Transverse colon (tissue), 4 donors: ENCODE measurements around the gene SULT1C3. TPM values are rescaled to one million over a fixed set of nuclear protein-coding genes. Genes with fewer than 3 reads are reported as not detected.

Experiments used
- DNase-seq: peaks from one replicate; pipeline ENCODE4 v3.0.0-alpha.2; 2019
- H3K27ac ChIP-seq, 4 donors: fragments of 200-600 bp; sonication (generic); 2 replicates each; pipeline ENCODE4 v1.5.1; 2016 to 2018; ENCODE audit warnings: inconsistent platforms in 4 of 4
- H3K27me3 ChIP-seq: fragments of 200-600 bp; sonication (generic); 2 replicates; pipeline ENCODE4 v1.5.1; 2017; ENCODE audit warnings: inconsistent platforms
- H3K36me3 ChIP-seq, 4 donors: fragments of 200-600 bp; sonication (generic); 2 replicates each; pipeline ENCODE4 v1.5.1; 2017 to 2019; ENCODE audit warnings: inconsistent platforms in 4 of 4
- H3K4me1 ChIP-seq, 4 donors: fragments of 200-600 bp; sonication (generic); 2 replicates each; pipeline ENCODE4 v1.5.1; 2017 to 2020; ENCODE audit warnings: inconsistent platforms in 4 of 4
- H3K4me3 ChIP-seq, 4 donors: fragments of 200-600 bp; sonication (generic); 1 replicate in 1 of 4; 2 replicates in 3 of 4; pipeline versions ENCODE4 v1.5.1 to v1.6.1; 2017 to 2019; ENCODE audit warnings: inconsistent platforms in 4 of 4
- H3K9me3 ChIP-seq, 2 donors: fragments of 200-600 bp; sonication (generic); 2 replicates each; pipeline ENCODE4 v1.5.1; 2017 to 2019; ENCODE audit warnings: inconsistent platforms in 2 of 2
- CTCF ChIP-seq, 5 experiments: fragments of 200-600 bp in 3 of 5; fragments of 450-650 bp in 2 of 5; sonication (generic) in 3 of 5; IDR thresholded peaks; 1 replicate in 2 of 5; 2 replicates in 3 of 5; pipeline ENCODE4 v1.5.1; 2016 to 2017; ENCODE audit warnings: antibody characterized with exemption in 5 of 5, inconsistent platforms in 3 of 5, mild to moderate bottlenecking in 2 of 5, moderate library complexity in 1 of 5
- EP300 ChIP-seq: sonication (generic); formaldehyde crosslinking; IDR thresholded peaks from one replicate; pipeline ENCODE4 v1.6.1; 2017; ENCODE audit warnings: antibody characterized with exemption, low read depth
- POLR2A ChIP-seq: fragments of 450-650 bp; IDR thresholded peaks from one replicate; pipeline ENCODE4 v1.6.1; 2016; ENCODE audit warnings: antibody characterized with exemption, mild to moderate bottlenecking, moderate library complexity
- POLR2AphosphoS5 ChIP-seq, 3 donors: sonication (generic); formaldehyde crosslinking; IDR thresholded peaks; one replicate each; pipeline ENCODE4 v1.6.1; 2016; ENCODE audit warnings: antibody characterized with exemption in 3 of 3
- WGBS, 2 donors: methylation state at CpG; one replicate each; pipeline ENCODE4 v1.1.5; 2018; ENCODE audit warnings: low coverage in 1 of 2; 5-methylcytosine and 5-hydroxymethylcytosine counted together
- in situ Hi-C, 4 donors: fragments of 200-750 bp; cut with MboI; loops; one replicate each; pipeline versions ENCODE4 v1.15.0 to v1.15.1; 2017; ENCODE audit warnings: low sequenced_read_pairs in 3 of 4, low pct_ligation_motif_present in 1 of 4, low pct_unique_long_range_greater_than_20kb in 1 of 4
- intact Hi-C: fragments of 100-400 bp; cut with DNase I; formaldehyde crosslinking; loops from one replicate; pipeline ENCODE4 v1.15.1; 2023; ENCODE audit warnings: low total_unique reads
- total RNA-seq, 4 donors: library from RNA; depleted of rRNA; stranded (reverse); fragments of >200 nt; gene quantifications; one replicate each; pipeline ENCODE4 v1.1.0, GENCODE V29; 2016

The SULT1C3 gene
- total RNA-seq, 4 donors from 2014 or later = not detected

- peak overlapping the region in 3 of 4 donors; percentile 28 to 39 (median 32) for H3K27ac ChIP-seq
- H3K27me3 ChIP-seq = no peaks in the 10 kb centered on the region
- no peaks in the 10 kb centered on the region for H3K9me3 ChIP-seq
- WGBS, 2 donors = 72% methylated on average over 5 of the region's 5 CpGs; no CpG with 5 or more reads in 1 of the 2 donors
- peaks cover 0 to 27% (median 12%) of the 10 kb centered on the region in 4 donors for H3K4me1 ChIP-seq
- TF ChIP-seq POLR2A = no peak
- no peak for TF ChIP-seq CTCF (IDR thresholded peaks at IDR 0.05)
- TF ChIP-seq POLR2AphosphoS5 (IDR thresholded peaks at IDR 0.05) = no peak
- no peak for TF ChIP-seq EP300
- no peak overlapping the region for H3K4me3 ChIP-seq
- intact Hi-C loops (no loop called here), in situ Hi-C loops (no loop called here)
- peak; percentile 29 for DNase-seq
- H3K36me3 ChIP-seq = no peaks in the 10 kb centered on the region
These were observed 31.2 kb downstream of the SULT1C3 start for GRCh38 chr2:108270768-108271506.

- H3K4me1 ChIP-seq = peaks cover 0 to 21% (median 12%) of the 10 kb centered on the region in 4 donors
- intact Hi-C loops = no loop called here
- no peak overlapping the region for H3K4me3 ChIP-seq
- no peak for TF ChIP-seq EP300
- no peak for TF ChIP-seq POLR2A
- no peak for TF ChIP-seq CTCF (IDR thresholded peaks at IDR 0.05)
- no peak for TF ChIP-seq POLR2AphosphoS5 (IDR thresholded peaks at IDR 0.05)
- H3K9me3 ChIP-seq = no peaks in the 10 kb centered on the region
- H3K36me3 ChIP-seq = no peaks in the 10 kb centered on the region
- no peaks in the 10 kb centered on the region for H3K27me3 ChIP-seq
- peak; percentile 18 for DNase-seq
- peak overlapping the region; percentile 28 to 57 (median 36) for H3K27ac ChIP-seq
- in situ Hi-C loops = no loop called here
- WGBS, 2 donors = 44 to 60% methylated on average over 7 of the region's 7 CpGs
These were observed 32.0 kb downstream of the SULT1C3 start for GRCh38 chr2:108271691-108272253.

- WGBS, 2 donors = 73 to 83% methylated on average over 2 of the region's 2 CpGs
- H3K27ac ChIP-seq = no peak overlapping the region
- no peak for DNase-seq
- in situ Hi-C loops = no loop called here
- intact Hi-C loops = no loop called here
- H3K27me3 ChIP-seq = no peaks in the 10 kb centered on the region
- no peak for TF ChIP-seq POLR2AphosphoS5 (IDR thresholded peaks at IDR 0.05)
- TF ChIP-seq EP300 = no peak
- TF ChIP-seq CTCF (IDR thresholded peaks at IDR 0.05) = no peak
- no peak for TF ChIP-seq POLR2A
- no peak overlapping the region for H3K4me3 ChIP-seq
- H3K36me3 ChIP-seq = no peaks in the 10 kb centered on the region
- H3K4me1 ChIP-seq = no peaks in the 10 kb centered on the region
- no peaks in the 10 kb centered on the region for H3K9me3 ChIP-seq
These were observed 38.9 kb downstream of the SULT1C3 start for GRCh38 chr2:108278631-108279030.

GRCh38 chr2:108279468-108279867 lies 39.7 kb downstream of the SULT1C3 start:
- Histone ChIP-seq H3K36me3 (no peaks in the 10 kb centered on the region), H3K9me3 (no peaks in the 10 kb centered on the region), H3K4me3 (no peak overlapping the region), H3K4me1 (no peaks in the 10 kb centered on the region), H3K27ac (no peak overlapping the region), H3K27me3 (no peaks in the 10 kb centered on the region)
- intact Hi-C loops (no loop called here), in situ Hi-C loops (no loop called here)
- 87 to 100% methylated on average over 1 to 5 of the region's 5 CpGs for WGBS, 2 donors
- TF ChIP-seq EP300 (no peak), POLR2A (no peak), CTCF (IDR thresholded peaks at IDR 0.05) (no peak), POLR2AphosphoS5 (IDR thresholded peaks at IDR 0.05) (no peak)
- no peak for DNase-seq
